K562 (cell line): ENCODE results near the gene ERAS. TPM values are rescaled to one million over a fixed set of nuclear protein-coding genes. Genes with fewer than 3 reads are reported as not detected.

ENCODE experiments used
- ARHGAP35 ChIP-seq: fragments of 450-650 bp; IDR thresholded peaks from 2 replicates; pipeline ENCODE4 v1.6.1; 2018; ENCODE audit not compliant: partially characterized antibody
- BDP1 ChIP-seq: IDR thresholded peaks from 3 replicates; pipeline ENCODE4 v1.6.1; 2011; ENCODE audit not compliant: insufficient read length, insufficient read depth
- CBFA2T2 ChIP-seq: fragments of 450-650 bp; conservative IDR thresholded peaks from 2 replicates; pipeline ENCODE4 v1.6.1; 2017; ENCODE audit warnings: mild to moderate bottlenecking
- CEBPZ ChIP-seq: fragments of 150-350 bp; IDR thresholded peaks from 2 replicates; pipeline ENCODE4 v1.6.1; 2014; ENCODE audit warnings: low read depth, mild to moderate bottlenecking, low read length, borderline replicate concordance
- CREB1 ChIP-seq, 2 experiments: sonication (generic) in 1 of 2; formaldehyde crosslinking in 1 of 2; IDR thresholded peaks; 2 replicates each; pipeline versions ENCODE4 v1.6.1 to v1.8.0; 2012 to 2022; ENCODE audit warnings: inconsistent platforms in 1 of 2, mild to moderate bottlenecking in 1 of 2, missing genetic modification reagents in 1 of 2, moderate library complexity in 1 of 2
- E4F1 ChIP-seq: fragments of 250-450 bp; sonication (Bioruptor Pico); IDR thresholded peaks from 2 replicates; pipeline ENCODE4 v1.5.0; 2021; ENCODE audit warnings: mild to moderate bottlenecking, borderline replicate concordance
- EP300 ChIP-seq: IDR thresholded peaks from 2 replicates; pipeline ENCODE4 v1.6.1; 2012; ENCODE audit warnings: low read length, improper control_type of control experiment
- HDAC1 ChIP-seq, 2 experiments: fragments of 450-650 bp; IDR thresholded peaks; 2 replicates each; pipeline ENCODE4 v1.6.1; 2016 to 2017; ENCODE audit warnings: inconsistent platforms in 1 of 2, mild to moderate bottlenecking in 1 of 2, moderate library complexity in 1 of 2
- MAFF ChIP-seq: IDR thresholded peaks from 2 replicates; pipeline ENCODE4 v1.6.1; 2012; ENCODE audit warnings: low read length, improper control_type of control experiment
- POLR2A ChIP-seq: fragments of 450-650 bp; conservative IDR thresholded peaks from 2 replicates; pipeline ENCODE4 v1.6.1; 2016
- PTTG1 ChIP-seq: fragments of 450-650 bp; IDR thresholded peaks from 2 replicates; pipeline ENCODE4 v1.6.1; 2016; ENCODE audit warnings: low read depth, mild to moderate bottlenecking, missing genetic modification characterization, missing compliant biosample characterization
- TAF1 ChIP-seq: IDR thresholded peaks from 2 replicates; pipeline ENCODE4 v1.6.1; 2011; ENCODE audit warnings: mild to moderate bottlenecking, low read length, moderate library complexity; ENCODE audit not compliant: insufficient read depth, control insufficient read depth, severe bottlenecking; ENCODE audit errors: extremely low read depth
- USF2 ChIP-seq: sonication (generic); formaldehyde crosslinking; IDR thresholded peaks from 2 replicates; pipeline ENCODE4 v1.5.0; 2020; ENCODE audit warnings: missing genetic modification reagents
- ZBTB12 ChIP-seq: fragments of 250-450 bp; sonication (Bioruptor Pico); IDR thresholded peaks from 2 replicates; pipeline ENCODE4 v1.4.0; 2020
- ZBTB2 ChIP-seq: fragments of 450-650 bp; IDR thresholded peaks from 2 replicates; pipeline ENCODE4 v1.6.1; 2016; ENCODE audit warnings: antibody characterized with exemption
- ZNF212 ChIP-seq: fragments of 450-650 bp; formaldehyde crosslinking; IDR thresholded peaks from 2 replicates; pipeline ENCODE4 v1.4.0; 2020; ENCODE audit warnings: mild to moderate bottlenecking
- ZNF436 ChIP-seq: fragments of 250-450, 450-650 bp; sonication (Bioruptor Pico); formaldehyde crosslinking; IDR thresholded peaks from 2 replicates; pipeline ENCODE4 v1.7.0; 2020; ENCODE audit warnings: mild to moderate bottlenecking
- polyA plus RNA-seq, 8 experiments: library from polyadenylated mRNA; depleted of rRNA in 4 of 8; stranded (reverse) in 5 of 8; unstranded in 3 of 8; fragments of >200 nt; fragmentation: Nextera tagmentation in 2 of 8; fragmentation: Illumina TruSeq in 1 of 8; extraction: Ambion mirVana in 2 of 8; extraction: Trizol in 1 of 8; gene quantifications; 2 replicates each; pipeline versions ENCODE4 v1.2.1 to v1.2.3, GENCODE V29; 2011 to 2014; ENCODE audit warnings: inconsistent platforms in 1 of 8, missing spikeins in 1 of 8
- total RNA-seq, 7 experiments: library from RNA; depleted of rRNA in 6 of 7; stranded (reverse); fragments of >200 nt in 6 of 7; fragmentation: Illumina TruSeq in 2 of 7; extraction: Trizol in 2 of 7; gene quantifications; 2 replicates each; pipeline versions ENCODE4 v1.2.1 to v1.2.3, GENCODE V29; 2011 to 2021; ENCODE audit warnings: low replicate concordance in 1 of 7

ERAS gene
- total and polyA plus RNA-seq, 9 of the 15 experiments (the other 6 are each of a cell fraction or from before 2014, with no cell fraction given) = 0.07 to 0.12 TPM; not detected in 7

GRCh38 chrX:48786825-48787504, 39.3 kb upstream of the ERAS start (continued):
- TF ChIP-seq CREB1 (IDR thresholded peaks at IDR 0.05) (no peak), CREB1 (CRISPR knock-in tag; IDR thresholded peaks at IDR 0.05) (no peak), EP300 (no peak), TAF1 (no peak), PTTG1 (tag) (no peak), ARHGAP35 (no peak), USF2 (no peak), POLR2A (peak; percentile 36; the same call in 1 of the 2 replicates), MAFF (no peak), CBFA2T2 (no peak), ZBTB12 (CRISPR knock-in tag) (no peak), ZBTB2 (peak; percentile 60; the same call in 1 of the 2 replicates), ZNF212 (no peak), CEBPZ (no peak), ZNF436 (CRISPR knock-in tag) (no peak), HDAC1 (IDR thresholded peaks at IDR 0.05) (peak in 1 of 2 experiments; percentile 8; a peak in 1 of 4 replicates), BDP1 (no peak), E4F1 (CRISPR knock-in tag) (no peak)
